Measurements from ENCODE around the gene SLC4A1.

DNA sequence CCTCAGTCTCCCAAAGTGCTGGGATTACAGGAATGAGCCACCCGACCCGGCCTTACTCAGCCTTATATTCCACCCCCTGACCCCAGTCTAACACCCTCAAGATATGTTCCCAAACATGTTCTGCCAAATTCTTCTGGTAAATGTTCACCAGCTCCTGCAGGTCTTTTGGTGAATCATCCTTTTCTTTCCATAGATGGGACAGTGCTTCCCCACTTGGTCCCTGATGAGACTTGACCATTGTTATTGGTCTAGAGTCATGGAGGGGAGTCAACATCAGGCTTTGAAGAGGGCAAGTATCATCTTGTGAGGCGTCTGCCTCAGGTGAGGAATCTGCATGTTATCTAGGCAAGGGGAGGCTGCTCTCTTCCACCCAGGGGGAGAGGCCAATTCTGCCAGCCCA lies 30.0 kb upstream of the SLC4A1 start:
- TF ChIP-seq CTCF (IDR thresholded peaks at IDR 0.05) = no peak
- TF ChIP-seq POLR2A (IDR thresholded peaks at IDR 0.05) = no peak
